Measurements from ENCODE around the gene PPME1.

The PPME1 gene

DNA sequence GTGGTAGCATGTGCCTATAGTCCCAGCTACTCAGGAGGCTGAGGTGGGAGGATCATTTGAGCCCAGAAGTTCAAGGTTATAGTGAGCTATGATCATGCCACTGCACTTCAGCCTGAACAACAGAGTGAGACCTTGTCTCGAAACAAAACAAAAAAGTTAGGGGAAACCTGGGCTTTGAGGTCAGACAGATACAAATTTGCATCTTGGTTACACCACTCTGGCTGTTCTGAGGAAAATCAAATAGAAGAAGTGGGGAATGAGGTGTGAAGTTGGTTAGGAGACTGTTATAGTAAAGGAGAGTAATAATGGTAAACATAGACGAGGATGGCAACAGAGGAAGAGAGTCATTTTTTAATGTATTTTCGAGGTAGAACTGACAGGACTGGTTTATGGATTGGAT, 62.6 kb downstream of the PPME1 start:
- DNase-seq = no peak

DNA sequence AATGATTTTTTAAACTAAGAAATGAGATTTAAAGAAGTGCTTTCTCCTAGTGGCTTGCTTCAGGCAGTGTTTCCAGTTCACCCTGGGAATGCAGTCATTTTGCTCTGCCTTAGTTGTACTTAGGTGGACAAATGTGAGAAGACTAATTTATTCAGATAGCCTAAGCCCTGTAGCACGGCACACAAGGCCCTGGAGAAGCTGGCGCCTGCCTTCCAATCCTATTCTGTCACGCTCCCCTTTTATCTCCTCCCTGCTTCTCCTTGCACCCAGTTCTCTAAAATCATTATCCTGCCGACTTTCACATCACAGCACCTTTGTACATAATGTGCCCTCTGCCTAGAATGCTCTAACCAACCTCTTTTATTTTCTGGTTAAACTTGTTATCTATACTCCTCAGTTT, 64.0 kb downstream of the PPME1 start:
- no peak for DNase-seq

DNA sequence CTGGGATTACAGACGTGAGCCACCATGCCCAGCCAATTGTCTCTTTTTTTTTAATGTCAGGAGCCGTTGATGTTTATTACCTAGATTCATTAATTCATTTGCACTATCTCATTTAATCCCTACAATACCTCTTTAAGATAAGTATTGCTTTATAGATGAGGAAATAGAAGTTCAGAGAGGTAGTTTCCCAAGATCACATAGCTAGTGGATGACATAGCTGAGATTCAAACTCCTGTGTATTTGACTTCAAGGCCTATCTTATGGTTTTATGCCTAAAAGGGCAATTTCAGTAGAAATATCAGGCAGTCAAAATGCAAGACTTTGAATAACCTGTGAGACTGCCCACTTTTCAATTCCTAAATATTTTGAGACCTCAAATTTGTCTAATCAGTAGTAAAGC, 66.5 kb downstream of the PPME1 start:
- no peak for DNase-seq

DNA sequence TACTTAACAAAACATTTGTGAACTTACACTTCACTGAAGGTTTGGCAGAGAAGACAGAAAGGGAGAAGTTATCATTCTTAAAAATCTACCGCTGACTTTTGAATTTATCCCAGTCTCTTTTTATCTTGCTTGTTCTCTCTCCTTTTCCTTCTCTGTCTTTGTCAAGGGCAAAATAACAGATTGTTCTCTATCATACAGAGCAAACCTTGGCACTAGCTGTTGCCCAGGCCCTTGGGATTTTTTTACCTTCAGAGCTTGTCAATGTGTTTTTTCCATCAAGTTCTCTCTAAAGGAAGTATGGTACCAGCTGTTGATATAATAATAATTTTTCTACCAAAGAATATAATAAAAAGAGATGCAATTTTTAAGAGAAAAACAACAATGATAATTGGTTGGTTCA, 67.2 kb downstream of the PPME1 start:
- no peak for DNase-seq

DNA sequence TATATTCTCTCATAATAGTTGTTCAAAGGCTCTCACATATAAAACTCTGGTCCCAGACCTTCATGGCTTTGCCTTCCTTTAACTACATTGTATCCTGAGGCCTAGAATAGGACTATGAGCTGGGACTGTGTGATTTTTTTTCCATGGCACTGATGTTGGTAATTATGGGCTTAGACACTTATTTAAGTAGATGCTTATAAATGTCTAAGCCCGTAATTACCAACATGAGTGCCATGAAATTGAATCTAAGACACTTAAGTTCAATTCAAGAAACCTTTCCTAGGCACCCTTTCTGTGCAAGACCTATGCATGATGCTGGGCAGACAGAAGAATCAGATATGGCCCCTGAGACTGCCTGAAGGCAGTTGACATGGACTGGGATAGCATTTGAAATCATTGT, 77.4 kb downstream of the PPME1 start:
- no peak for DNase-seq

DNA sequence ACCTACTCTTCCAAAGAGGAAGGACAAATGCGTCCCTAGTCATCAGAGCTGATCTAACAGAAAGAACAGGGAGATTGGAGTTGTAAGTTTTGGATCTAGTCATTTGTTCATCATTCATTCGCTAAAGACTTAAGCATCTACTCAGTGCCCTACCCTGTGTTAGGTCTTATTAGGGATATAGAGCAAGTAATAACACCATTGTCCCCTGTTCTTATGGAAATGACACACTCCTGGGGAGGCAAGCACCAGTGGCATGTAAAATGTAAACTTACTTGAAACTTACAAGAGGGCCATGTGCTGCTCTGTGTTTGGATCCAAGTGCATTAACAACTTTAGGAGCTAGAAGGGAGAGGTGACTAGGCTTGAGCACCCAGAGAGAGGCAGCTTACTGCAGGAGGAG, 78.4 kb downstream of the PPME1 start:
- DNase-seq = no peak

DNA sequence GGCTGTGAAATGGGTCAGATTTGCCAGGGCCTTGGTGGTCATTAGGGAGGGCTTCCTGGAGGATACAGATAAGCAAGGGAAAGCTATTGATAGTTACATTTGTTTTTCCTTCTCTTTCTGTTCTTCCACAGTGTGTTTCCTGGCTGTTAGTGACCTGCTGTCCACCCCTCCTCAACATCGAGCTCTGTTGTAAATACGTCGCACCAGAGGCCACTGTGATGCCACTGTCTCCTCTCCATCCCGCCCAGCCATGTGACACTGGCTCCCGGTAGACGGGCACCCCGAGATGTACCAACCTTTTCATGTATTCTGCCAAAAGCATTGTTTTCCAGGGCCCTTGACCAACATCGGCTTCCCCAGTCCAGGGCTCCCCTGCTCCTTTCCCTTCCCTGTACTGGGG, 82.3 kb downstream of the PPME1 start:
- no peak for DNase-seq

DNA sequence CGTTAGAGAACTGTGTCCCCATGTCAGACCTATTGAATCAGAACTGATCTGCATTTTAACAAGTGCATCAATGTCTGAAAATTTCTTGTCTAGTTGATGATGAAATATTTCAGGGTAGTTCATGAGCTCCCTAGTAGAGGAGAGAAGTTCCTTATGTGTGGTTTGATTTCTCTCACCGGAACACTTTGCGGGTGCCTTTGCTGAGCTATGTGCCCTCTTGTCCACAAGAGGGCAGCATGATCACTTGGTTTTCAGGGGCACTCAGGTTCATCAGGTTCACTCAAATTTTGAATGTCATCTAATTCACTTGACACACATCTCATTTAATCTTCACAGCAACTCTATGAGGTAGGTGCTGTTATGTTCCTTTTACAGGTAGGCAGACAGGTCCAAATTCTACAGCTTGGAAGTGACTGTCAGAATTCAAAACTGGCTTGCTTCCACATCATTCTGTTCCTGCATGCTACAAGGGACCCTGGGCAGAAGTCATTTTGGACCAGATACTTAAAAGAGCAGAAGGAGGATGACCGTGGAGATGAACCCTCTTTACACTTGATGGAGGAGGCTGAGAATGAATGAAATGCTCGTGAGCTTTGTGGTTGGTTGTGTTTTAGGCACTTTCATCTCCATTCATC, 84.8 kb downstream of the PPME1 start:
- peak in 1 of 2 experiments; percentile 54 for DNase-seq

DNA sequence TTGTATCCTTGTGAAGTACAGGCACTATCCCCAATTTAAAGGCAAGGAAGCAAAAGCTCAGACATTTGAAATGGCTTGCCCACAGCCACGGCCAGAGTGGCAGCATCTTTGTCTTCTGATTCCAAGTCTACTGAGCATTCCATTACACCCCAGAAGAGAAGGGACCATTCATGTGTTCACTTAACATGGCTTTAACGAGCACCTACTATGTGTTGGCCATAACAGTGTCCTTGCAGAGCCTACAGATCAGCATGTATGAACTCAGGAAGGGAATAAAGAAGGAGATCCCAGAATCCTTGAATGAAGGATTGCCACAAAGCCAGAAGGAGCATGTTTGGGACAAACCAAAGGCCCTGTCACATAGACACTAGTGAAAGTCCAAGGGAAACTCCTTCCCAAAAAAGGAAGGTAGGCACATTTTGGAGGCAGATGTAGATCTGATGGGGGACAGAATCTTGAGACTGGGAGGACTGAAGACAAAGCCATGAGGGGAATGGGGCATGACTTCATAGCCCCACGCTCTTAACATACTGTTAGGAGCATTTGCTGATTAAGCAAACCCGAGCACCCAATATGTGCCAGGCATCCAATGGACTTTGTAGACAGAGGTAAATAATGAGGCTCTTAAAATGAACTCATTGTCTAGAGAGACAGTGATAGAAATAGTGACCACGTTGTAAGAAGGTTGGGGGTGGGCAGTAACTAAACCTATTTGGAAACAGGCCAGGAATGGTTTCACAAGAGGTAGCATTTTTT, 85.5 kb downstream of the PPME1 start:
- no peak for DNase-seq

DNA sequence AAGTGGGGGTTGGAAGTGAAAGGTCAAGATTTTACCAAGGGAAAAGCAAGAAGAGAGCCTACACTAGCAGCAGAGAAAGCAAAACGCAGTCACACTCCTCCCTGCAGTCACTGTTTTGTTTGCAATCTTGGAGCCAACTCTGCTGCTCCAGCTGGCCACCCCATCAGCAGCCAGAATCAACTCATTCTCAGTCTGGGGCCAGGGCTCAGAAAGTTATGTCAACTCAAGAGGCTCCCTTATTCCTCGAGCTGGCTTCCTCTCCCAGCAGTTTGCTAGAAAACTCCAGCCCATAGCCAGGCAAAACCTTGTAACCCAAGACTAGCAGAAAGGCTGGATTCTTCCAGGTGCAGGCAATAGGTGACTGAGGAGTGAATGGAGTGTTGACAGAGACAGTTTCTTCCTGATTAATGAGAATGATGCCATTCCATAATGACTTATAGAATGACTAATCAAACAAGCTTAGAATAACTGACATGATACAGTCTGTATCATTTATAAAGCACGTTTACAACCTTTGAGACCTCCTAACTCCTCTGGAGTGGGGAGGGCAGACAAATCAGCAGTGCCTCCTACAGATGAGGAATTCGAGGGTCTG, 87.0 kb downstream of the PPME1 start:
- no peak for DNase-seq

DNA sequence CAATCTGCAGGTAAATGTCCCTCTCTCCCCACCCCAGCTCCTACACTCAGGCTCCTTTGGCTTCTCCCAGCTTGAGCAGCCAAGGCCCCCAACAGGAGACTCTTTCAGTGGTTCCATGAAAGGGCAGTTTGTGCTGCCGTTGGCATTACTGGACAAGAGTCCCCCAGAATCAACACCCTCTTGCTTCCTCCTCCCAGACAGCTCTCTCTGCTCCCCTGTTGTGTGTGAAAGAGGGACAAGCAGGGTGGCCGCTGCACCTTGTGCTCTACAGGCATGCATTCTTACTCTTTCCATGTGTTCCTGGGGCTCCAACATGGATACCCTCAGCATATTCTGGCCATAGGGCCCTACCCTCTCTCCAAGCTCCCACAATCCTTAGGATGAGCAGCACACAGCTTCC, 91.6 kb downstream of the PPME1 start:
- no peak for DNase-seq

DNA sequence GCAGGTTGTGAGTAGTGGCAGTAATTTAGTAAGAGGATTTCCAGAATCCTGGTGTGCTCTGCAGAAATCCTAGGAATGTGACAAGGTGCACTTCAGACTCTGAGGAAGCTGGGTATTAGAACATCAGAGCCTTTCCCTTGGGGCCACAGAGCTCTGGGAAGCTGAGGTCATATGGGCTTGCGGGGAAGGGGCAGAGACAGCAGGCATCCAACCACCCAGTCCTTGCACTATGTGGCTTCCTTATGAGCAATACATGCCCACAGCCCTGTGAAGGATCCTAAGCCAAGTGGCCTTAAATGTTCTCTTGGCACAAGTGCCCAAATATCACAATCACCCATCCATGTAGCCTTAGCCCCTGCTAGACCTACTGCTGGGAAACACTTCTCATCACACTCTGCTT, 94.2 kb downstream of the PPME1 start:
- DNase-seq = no peak

DNA sequence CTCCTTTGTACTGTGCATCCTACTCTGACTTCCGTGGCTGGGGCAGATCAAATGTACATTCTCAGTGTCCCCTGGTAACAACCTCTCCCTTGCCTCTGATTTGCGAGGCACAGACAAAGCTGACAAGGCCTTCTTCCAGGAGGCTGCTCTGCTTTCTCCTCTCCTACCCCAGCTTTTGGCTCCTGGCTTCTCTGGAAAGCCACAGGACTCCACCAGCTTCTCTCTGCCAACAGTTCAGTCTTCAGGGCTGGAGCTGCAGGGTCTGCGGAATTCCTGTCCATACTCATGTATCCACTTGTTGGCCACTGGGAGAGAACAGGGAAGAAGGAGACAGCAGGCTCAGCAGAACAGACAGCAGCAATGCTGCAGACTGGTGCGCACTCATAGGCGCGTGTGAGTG, 95.9 kb downstream of the PPME1 start:
- no peak for DNase-seq

DNA sequence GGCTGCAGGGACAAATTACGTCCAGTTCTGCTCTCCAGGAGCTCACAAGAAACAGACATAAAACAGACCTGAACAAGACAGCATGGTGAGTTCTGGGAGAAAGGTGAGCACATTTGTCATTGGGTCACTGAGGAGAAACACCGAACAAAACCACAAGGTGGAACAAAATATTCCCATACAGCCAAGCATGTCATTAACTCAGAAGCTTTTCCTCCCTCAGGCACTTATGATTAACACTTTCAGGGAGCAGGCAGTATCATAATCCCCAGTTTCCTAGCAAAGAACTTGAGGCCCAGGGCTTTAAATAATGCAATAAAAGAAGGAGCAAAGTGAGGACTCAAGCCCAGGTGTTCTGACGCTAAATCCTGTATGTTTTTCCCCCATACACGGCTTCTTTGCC, 97.4 kb downstream of the PPME1 start:
- no peak for DNase-seq

DNA sequence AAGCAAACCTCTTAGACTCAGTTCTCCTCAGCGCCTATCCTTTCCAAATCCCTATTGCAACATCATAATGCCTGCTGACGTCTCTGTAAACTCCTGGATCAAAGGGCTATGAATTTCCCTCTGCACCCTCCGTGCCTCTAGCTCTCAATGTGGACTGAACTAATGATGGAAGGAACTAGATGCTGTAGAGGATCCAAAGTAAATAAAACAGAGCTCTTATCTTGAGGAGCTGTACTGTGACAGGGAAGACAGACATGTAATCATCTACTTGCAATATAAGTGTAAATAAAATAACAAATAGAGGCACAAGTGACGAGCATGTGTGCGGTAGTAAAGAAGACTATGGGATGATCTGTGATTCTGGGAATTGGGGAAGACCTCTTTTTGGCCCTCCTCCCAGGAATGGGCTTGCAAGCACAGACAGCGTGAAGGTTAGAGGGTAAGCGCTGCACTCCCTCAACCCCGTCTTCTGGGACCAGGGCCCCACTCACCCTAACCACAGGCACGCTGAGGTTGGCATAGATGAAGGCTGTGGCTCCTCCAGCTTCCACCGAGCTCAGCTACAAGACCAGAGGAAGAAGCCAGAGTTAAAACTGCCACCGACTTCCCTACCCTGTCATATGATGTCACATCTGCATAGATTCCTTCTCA, 98.2 kb downstream of the PPME1 start:
- no peak for DNase-seq

DNA sequence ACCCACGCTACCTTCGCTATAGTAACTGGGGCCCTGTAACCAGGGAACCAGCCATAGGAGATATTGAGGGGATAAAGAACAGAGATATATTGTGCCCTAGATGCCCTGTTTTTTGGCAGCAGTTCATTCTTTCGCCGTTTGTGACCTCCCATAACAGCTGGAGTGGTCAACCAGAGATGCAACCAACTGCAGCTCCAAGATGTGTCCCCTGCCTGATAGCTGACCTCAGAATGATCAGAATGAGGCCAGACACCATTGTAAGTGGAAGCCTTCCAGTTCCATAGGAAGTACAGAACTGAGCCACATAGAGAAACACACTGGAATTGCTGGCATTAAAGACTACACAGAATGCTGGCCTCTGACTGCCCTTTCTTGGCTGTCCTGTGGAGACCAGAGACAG, 101.2 kb downstream of the PPME1 start:
- DNase-seq = no peak

DNA sequence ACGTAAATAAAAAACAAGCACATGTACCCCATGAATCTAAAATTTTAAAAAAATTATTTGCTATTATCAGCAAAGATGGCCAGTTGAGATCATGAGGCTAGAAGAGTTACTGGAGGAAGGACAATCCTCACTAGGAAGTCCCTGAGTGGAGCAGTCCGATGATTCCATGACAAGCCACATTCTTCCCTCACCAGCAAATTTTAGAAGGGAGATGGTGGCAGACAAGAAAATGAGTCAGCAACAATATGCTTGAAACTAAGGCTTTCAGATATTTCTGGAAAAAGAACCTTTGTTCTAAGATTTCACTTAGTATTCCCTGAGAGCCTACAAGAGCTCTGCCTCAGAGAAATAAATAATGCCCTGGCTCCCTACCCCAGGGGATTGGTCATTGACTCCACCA, 105.5 kb downstream of the PPME1 start:
- no peak for DNase-seq

DNA sequence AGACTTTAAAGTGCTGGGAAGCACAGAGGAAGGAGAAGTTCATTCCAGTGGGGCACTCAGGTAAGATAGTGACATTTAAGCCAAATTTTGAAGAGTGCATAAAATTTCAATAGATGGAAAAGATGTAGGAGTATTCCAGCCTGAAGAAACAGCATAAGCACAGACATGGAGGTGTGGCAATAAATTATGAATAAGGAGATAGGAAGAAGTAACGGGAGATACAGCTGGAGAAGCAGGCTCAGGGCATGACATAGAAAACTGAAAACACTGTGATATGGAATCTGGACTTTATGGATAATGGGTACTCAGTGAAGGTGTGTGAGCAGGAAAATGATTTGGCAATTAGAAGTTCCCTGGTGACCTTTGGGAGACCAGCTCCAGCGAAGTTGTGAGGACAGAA, 107.0 kb downstream of the PPME1 start:
- no peak for DNase-seq

DNA sequence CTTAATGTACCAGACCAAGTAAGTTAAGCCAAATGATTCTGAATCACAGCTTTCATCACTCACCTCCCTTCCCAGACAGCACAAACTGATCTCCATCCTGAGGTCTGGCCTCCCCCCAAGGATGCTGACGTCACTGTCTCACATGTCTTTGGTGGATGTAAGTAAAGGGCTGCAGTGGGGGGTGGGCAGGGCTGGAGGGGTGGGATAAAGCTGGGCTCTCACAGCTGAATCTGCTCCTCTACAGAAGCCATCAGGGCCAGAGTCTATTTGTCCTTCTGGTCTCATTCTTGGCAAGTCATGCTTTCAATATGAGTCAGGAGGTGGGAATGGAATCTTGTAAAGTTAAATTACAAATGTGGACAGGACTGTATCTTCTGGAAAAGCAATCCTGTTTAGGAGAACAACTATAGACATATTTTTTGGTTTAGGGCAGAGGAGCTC, 107.7 kb downstream of the PPME1 start:
- no peak for DNase-seq

DNA sequence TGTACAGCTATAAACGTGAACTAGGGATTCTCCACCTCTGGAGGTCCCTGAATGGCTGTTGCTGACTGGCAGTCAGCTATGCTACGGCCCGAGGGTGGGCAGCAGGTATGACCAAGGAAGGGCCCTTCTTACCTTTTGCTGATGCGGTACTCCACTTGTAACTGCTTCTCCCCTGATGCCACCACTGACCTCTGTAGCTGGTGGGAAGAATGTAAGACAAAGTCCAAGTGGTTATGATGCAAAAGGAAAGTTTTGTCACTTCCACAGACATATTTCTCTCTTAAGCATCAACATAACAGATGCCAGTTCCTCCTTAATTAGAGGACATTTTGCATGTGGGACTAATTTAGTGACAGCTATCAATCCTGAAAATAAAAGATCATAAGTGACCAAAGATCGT, 108.2 kb downstream of the PPME1 start:
- DNase-seq = no peak

DNA sequence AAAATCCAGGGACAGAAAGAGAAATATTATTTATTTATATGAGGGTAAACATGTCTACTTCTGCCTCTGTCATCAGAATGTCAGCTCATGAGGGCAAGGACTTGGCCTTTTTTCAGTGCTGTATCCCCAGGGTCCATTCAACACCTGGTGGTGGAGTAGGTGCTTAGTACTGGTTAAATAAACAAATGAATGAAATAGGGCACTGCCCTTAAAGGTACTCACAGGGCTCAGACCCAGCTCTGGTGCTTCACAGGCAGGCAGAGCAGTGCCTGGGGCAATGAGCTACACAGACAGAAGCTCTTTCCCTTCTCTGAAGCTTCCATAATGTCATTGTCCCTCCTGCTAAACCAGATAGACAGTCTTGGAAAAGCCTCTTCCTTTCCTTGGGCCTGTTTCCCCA, 109.4 kb downstream of the PPME1 start:
- DNase-seq = no peak

DNA sequence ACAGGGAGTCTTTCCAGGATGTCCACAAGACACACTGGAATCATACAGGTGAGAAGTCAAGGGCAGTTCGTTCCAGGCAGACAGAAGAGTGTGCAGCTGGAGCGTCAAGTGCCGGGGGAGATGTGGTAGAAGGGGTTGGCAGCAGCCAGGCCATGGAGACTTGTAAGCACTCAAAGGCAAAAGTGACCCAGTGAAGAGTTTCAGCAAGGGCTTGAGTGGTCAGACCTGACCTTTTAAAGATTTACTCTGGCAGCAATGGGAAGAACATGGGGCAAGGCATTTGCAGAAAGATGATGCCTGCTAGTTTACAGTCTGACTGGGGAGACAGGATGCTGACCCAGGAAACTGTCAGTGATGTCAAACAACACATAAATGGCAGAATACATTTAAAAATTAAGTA, 111.3 kb downstream of the PPME1 start:
- no peak for DNase-seq

DNA sequence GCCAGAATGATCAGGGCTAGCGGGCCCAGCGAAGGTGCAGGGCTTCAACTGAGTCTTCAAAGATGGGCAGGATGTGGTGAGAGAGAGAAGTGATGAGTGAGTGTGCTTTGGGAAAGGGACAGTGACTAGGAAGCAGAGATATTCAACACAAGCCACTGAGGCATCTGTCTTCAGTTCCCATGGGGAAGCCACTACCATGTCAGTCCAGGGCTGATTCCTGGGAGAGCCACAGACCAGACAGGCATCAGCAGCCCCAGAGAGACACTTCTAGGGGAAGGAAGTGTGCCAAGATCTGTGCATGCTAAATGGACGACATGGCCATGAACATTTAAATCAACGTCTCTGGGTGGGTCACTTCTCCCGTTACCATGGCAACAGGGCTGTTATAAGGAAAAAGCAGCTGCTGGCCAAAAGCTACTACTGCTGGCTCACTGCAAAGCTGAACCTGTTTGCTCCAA, 111.9 kb downstream of the PPME1 start:
- no peak for DNase-seq
